Kidney epithelial cell (primary cell): ENCODE data around the gene METRNL. TPM values are rescaled to one million over a fixed set of nuclear protein-coding genes. Genes with fewer than 3 reads are reported as not detected.

ENCODE experiments used
- DNase-seq: peaks from one replicate; pipeline ENCODE4 v3.0.0-alpha.2; 2010; ENCODE audit warnings: low read depth
- H3K27me3 ChIP-seq: 2 replicates; pipeline ENCODE4 v1.6.0; 2011; ENCODE audit warnings: low read length; ENCODE audit not compliant: control insufficient read depth, insufficient read depth
- H3K36me3 ChIP-seq: 2 replicates; pipeline ENCODE4 v1.5.1; 2011; ENCODE audit warnings: low read length; ENCODE audit not compliant: control insufficient read depth, insufficient read depth
- H3K4me3 ChIP-seq: 2 replicates; pipeline ENCODE4 v1.5.1; 2011; ENCODE audit warnings: low read depth, mild to moderate bottlenecking, control low read depth, low read length
- total RNA-seq: library from RNA; depleted of rRNA; stranded (reverse); fragments of >200 nt; gene quantifications from 2 replicates; pipeline ENCODE4 v1.2.3, GENCODE V29; 2015
- TF ChIP-seq, protein P1 (sequence below): IDR thresholded peaks from 2 replicates; pipeline ENCODE4 v1.5.1; 2011; ENCODE audit warnings: mild to moderate bottlenecking, moderate library complexity, low read length, control low read depth, inconsistent platforms; ENCODE audit not compliant: insufficient read depth, poor library complexity, severe bottlenecking

Gene METRNL
- total RNA-seq, 1 donor from 2014 or later, result 91.5 TPM

- Histone ChIP-seq H3K27me3 (peaks cover 26% of the 10 kb centered on the region), H3K36me3 (no peaks in the 10 kb centered on the region), H3K4me3 (no peak overlapping the region)
- no peak for DNase-seq
- TF ChIP-seq, protein P1, sequence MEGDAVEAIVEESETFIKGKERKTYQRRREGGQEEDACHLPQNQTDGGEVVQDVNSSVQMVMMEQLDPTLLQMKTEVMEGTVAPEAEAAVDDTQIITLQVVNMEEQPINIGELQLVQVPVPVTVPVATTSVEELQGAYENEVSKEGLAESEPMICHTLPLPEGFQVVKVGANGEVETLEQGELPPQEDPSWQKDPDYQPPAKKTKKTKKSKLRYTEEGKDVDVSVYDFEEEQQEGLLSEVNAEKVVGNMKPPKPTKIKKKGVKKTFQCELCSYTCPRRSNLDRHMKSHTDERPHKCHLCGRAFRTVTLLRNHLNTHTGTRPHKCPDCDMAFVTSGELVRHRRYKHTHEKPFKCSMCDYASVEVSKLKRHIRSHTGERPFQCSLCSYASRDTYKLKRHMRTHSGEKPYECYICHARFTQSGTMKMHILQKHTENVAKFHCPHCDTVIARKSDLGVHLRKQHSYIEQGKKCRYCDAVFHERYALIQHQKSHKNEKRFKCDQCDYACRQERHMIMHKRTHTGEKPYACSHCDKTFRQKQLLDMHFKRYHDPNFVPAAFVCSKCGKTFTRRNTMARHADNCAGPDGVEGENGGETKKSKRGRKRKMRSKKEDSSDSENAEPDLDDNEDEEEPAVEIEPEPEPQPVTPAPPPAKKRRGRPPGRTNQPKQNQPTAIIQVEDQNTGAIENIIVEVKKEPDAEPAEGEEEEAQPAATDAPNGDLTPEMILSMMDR, result no peak
These were observed 48.2 kb downstream of the METRNL start for GRCh38 chr17:83127431-83128160.

DNA sequence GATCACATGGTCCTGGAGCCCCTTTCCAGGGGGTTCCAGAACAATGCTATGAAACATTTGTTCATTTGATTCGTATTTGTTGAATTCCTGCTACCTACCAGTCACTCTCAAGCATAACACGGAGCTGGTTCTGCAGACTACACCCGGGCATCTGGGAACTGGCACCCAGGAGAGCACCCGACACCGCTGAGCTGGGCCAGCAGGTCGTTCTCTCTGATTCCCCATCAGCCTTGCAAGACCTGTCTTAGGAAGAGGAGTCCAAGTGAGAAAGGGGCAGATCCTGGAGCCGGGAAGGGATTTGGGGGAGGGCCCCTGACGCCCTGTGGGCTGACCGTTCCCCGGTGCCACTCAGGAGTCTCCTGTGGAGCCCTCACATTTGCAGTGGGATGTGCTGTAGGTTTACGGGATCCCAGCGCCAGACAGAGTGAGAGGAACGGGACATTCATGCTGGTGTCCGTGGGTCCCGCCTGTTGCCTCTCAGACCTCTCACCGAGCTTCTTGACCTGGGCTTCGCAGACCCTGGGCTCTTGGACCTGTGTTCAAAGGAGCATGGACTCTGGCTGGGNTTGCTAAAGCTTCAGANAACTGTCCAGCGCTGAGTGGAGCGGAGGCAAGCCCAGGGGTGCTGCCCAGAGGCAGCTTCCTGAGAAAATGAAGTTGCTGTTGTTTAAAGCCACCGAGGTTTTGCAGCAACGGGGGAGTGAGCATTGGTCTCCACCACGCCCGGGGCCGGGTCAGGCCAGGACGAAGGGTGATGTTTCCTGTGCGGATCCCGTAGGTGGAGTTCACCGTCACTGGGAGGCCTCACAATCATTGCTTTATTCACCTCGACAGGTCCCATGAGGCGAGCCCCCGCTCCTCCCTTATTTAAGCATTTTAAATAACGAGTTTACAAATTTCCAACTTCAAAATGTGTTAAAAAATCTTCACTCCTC, 49.2 kb downstream of the METRNL start:
- H3K27me3 ChIP-seq, result peaks cover 31% of the 10 kb centered on the region
- TF ChIP-seq, protein P1, result no peak
- H3K36me3 ChIP-seq, result no peaks in the 10 kb centered on the region
- no peak overlapping the region for H3K4me3 ChIP-seq
- no peak for DNase-seq

GRCh38 chr17:83129676-83130075, 50.3 kb downstream of the METRNL start:
- TF ChIP-seq, protein P1, result no peak
- DNase-seq, result no peak
- no peaks in the 10 kb centered on the region for H3K36me3 ChIP-seq
- peaks cover 29% of the 10 kb centered on the region for H3K27me3 ChIP-seq
- H3K4me3 ChIP-seq, result no peak overlapping the region

DNA sequence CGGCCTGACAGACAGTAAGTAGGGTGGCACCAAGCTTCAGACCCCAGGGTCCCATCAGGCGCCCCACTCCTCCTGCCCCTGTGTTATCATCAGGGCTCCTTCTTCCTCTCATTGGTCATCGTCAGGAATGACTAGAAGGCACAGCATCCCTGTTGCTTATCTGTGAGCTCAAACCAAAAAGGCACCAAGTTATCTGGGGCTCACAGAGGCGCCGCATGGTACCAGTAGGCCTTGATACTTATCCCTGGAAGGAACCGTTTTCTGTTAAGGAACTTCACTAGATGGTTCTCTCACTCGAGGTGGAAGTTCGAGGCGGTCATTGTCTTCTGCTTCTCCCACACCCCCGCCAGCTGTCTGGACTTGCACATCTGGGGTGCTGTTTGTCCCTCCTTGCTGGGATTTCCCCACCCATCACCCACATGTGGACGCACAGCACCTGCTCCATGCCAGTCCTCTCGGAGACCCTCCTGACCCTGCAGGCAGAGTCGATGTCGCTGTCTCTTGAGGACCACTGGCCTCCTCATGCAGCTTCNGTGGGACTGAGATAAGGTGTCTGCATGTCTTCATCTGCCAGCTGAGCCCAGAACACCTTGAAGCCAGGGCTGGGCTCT, 52.1 kb downstream of the METRNL start:
- DNase-seq, result no peak
- H3K36me3 ChIP-seq, result no peaks in the 10 kb centered on the region
- H3K4me3 ChIP-seq, result no peak overlapping the region
- TF ChIP-seq, protein P1, result no peak
- H3K27me3 ChIP-seq, result peaks cover 24% of the 10 kb centered on the region

DNA sequence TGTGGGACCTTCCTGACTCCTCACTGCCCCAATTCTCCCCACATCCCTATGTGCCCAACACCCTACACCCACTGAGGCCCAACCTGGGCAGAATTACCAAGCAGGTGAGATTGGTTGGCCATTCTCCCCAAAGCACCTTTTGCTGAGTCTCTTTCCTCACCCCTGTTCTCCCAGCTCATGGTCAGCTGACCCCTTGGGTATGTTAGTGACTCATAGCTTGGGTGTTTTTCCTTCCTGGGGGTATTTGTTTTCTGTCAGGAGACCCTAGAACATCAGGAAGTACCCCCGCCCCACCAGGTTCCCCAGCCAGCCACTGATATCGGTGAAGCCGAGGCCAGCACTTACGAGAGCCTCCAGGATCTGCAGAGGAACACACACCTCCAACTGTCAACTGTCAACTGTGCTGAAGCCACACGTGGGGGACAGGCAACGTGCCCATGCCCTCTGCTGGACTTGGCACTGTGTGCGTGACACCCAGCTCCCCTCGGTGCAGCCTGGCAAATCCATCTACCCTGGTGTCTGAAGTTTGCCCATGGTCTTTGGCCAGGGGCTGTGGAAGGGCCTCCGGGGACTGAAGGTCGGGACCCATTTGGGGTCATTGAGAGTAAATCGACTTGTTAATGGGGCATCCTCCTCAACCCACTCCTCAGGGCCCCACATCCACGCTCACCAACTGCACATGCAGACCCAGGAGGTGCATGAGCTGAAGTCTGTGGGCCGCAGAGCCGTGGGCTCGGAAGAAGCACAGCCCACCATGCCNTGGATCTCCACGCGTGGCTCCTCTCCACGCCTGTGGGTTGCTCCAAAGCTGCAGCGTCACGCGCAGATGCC, 53.1 kb downstream of the METRNL start:
- Histone ChIP-seq H3K4me3 (no peak overlapping the region), H3K27me3 (peaks cover 27% of the 10 kb centered on the region), H3K36me3 (no peaks in the 10 kb centered on the region)
- no peak for DNase-seq
- TF ChIP-seq, protein P1, result no peak
